Lung microvascular endothelial cell (primary cell): Measurements from ENCODE around the gene C22orf23. TPM values are rescaled to one million over a fixed set of nuclear protein-coding genes. Genes with fewer than 3 reads are reported as not detected.

Experiments used
- DNase-seq, 2 donors: peaks; one replicate each; pipeline versions ENCODE4 v3.0.0 to v3.0.0-alpha.2; 2010; ENCODE audit warnings: low read depth in 2 of 2
- total RNA-seq: library from RNA; depleted of rRNA; stranded (reverse); fragments of >200 nt; gene quantifications from 2 replicates; pipeline ENCODE4 v1.2.1, GENCODE V29; 2014

The C22orf23 gene
- total RNA-seq, 1 donor from 2014 or later = under 0.01 TPM

GRCh38 chr22:37925767-37926166, 27.6 kb downstream of the C22orf23 start:
- no peak for DNase-seq

- no peak for DNase-seq
Observed at GRCh38 chr22:37925330-37925729, 28.1 kb downstream of the C22orf23 start.

GRCh38 chr22:37924386-37925065, 28.9 kb downstream of the C22orf23 start:
- no peak for DNase-seq

GRCh38 chr22:37923927-37924326, 29.5 kb downstream of the C22orf23 start:
- DNase-seq = no peak

GRCh38 chr22:37922191-37922590, 31.2 kb downstream of the C22orf23 start:
- no peak for DNase-seq

- DNase-seq = no peak
Observed at GRCh38 chr22:37920126-37920525, 33.3 kb downstream of the C22orf23 start.

- no peak for DNase-seq
Observed at GRCh38 chr22:37918580-37919270, 34.7 kb downstream of the C22orf23 start.

- no peak for DNase-seq
Observed at GRCh38 chr22:37917874-37918548, 35.4 kb downstream of the C22orf23 start.

- DNase-seq = no peak
Observed at GRCh38 chr22:37916311-37916710, 37.1 kb downstream of the C22orf23 start.

- DNase-seq = no peak
Observed at GRCh38 chr22:37913233-37913721, 40.1 kb downstream of the C22orf23 start.

- no peak for DNase-seq
Observed at GRCh38 chr22:37912171-37912570, 41.2 kb downstream of the C22orf23 start.

GRCh38 chr22:37911697-37912096, 41.7 kb downstream of the C22orf23 start:
- no peak for DNase-seq

- no peak for DNase-seq
Observed at GRCh38 chr22:37910890-37911672, 42.3 kb downstream of the C22orf23 start.

- no peak for DNase-seq
Observed at GRCh38 chr22:37909766-37910165, 43.6 kb downstream of the C22orf23 start.

GRCh38 chr22:37907036-37907954, 46.1 kb downstream of the C22orf23 start:
- peak in 1 of 2 donors; percentile 21 for DNase-seq

- DNase-seq = no peak
Observed at GRCh38 chr22:37906364-37907008, 46.9 kb downstream of the C22orf23 start.

- peak; percentile 80 to 81 for DNase-seq
Observed at GRCh38 chr22:37905534-37906363, 47.7 kb downstream of the C22orf23 start, which contains the start of gene MICALL1. TSS of gene MICALL1 (plus strand) at chr22:37906297. CDS start at chr22:37906423, 126 bp downstream.

GRCh38 chr22:37904572-37905533, 48.5 kb downstream of the C22orf23 start:
- DNase-seq = peak; percentile 64 to 98
